Activated gamma-delta T cell (primary cell): ENCODE data around the gene C2CD2.
"Not testable (repeated sequence)": the region's sequence is repeated elsewhere in the genome, so short reads cannot be mapped to it uniquely, and the experiment has no call there.

ENCODE experiments used
- DNase-seq: peaks from one replicate; lab custom pipeline; 2025; lab: John Stamatoyannopoulos, UW

Gene C2CD2

DNA sequence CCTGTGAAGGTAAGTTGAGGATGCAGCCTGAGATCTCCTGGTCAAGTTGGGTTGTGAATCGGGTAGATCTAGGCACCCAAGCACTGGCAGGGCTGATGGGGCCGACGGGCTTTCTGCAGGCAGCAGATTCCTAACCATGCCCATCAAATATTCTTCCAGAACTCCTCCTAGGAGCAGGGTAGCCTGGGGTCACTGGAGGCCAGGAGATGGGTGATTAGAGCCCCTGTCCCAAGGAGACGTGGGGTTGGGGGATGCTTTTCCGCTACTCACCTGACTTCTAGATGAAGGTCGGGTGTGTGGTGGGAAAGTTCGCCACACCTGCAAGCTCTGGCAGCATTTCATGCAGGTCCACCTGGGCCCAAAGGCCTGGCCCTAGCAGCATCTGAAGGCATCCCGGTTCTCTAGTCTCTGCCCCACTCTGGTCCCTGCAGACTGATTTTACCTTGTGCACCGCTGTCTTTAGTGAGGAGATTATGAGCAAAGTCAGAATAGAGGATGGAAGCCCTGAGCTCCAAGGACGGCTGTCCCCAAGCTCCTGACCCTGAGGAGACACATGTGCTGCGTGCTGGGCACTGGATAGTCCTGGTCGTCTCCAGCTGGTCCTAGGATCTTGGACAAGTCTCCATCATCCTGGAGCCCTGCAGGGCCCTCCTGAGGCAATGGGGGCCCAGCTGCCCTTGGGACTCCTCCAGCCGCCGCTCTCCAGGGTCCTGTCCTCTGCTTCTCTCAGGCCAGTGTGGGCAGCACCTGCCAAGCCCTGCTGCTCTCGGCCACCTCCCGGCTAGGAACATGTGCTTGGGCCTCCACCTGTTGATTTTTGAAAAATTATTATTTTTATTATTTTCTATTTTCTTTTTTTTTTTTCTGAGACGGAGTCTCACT is 21.8 kb upstream of the C2CD2 start:
- DNase-seq: no peak

GRCh38 chr21:41974752-41975053 is 20.9 kb upstream of the C2CD2 start:
- no peak for DNase-seq

DNA sequence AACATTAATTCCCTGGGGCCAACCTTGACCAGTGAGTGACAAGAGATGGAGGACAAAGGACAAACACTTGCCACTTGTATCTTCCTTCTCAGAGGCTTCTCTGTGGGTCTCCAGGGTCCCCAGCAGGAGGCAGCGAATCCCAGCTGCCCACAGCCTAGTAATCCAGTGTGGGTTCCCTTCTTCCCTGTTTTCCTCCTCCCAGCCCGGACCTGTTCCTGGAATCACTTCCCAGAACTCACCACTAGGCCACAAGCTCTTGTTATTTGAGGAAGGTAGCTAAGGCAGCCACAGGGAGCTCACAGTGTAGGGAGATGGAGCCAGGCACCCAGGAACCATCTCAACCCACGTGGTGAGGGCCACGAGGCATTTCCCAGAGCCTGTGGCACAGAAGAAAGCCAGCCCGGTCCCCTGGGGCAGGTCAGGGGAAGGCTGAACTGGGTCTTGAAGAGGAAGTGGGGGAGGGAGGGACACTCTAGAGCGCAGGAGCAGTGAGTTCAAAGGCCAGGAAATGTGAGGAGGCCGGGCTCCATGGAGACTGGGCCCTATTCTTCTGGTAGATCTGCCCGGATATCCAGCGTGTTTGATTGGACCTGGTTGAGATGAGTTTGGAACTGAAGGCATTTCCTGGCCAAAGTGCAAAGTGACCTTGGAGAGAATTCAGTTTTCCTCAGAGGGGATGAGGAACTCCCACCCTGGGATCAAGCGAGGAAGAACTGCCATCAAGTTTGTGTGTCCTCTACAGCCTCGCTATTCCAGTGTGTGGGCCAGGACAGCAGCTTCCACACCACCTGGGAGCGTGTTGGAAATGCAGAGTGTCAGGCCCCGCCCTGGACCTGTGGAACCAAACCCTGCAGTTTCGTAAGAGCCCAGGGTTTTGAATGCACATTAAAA is 20.3 kb upstream of the C2CD2 start:
- DNase-seq: no peak

- no peak for DNase-seq
Observed at GRCh38 chr21:41973427-41973831, 19.6 kb upstream of the C2CD2 start.

DNA sequence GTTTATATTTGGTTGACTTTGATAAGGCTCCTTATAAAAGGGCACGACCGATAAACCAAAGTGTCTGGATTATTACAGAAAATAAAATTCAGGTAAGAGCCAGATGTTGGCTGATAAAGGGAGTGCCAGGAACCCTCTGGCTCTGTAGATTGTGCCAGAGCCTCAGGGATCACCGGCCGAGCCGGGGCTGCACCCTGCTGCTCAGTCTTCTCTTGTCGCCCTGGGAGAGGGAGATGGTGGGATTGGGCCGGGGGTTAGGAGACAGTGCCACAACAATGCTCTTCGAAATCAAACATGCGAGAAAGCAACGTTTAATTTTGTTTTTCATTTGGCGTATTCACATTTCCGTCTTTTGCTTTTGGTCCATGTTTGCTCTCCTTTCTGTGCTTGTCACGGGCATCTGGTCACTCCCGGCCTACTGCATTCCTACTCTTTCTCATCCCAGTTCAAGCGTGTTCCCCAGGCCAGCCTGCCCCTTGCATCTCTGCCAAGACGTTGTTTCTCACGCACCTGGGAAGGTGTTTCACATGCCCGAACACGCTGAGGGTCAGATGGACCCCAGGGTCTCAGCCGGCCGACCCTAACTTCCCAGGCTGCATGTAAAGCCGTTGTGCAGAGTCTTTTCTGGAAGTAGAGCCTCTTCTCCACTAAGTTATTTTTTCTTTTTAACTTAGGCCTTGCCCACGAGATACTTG is 18.8 kb upstream of the C2CD2 start:
- DNase-seq: no peak

- no peak for DNase-seq
Observed at GRCh38 chr21:41971891-41972290, 18.1 kb upstream of the C2CD2 start.

- no peak for DNase-seq
Observed at GRCh38 chr21:41970751-41971653, 17.2 kb upstream of the C2CD2 start.

GRCh38 chr21:41970106-41970391 is 16.2 kb upstream of the C2CD2 start:
- no peak for DNase-seq

GRCh38 chr21:41967708-41968107 is 13.9 kb upstream of the C2CD2 start:
- no peak for DNase-seq

- DNase-seq: no peak
Observed at GRCh38 chr21:41966872-41967621, 13.2 kb upstream of the C2CD2 start.

- no peak for DNase-seq
Observed at GRCh38 chr21:41966041-41966833, 12.4 kb upstream of the C2CD2 start.

GRCh38 chr21:41965461-41966013 is 11.7 kb upstream of the C2CD2 start:
- no peak for DNase-seq

GRCh38 chr21:41965045-41965444 is 11.2 kb upstream of the C2CD2 start:
- no peak for DNase-seq

- DNase-seq: no peak
Observed at GRCh38 chr21:41964171-41964570, 10.4 kb upstream of the C2CD2 start.

DNA sequence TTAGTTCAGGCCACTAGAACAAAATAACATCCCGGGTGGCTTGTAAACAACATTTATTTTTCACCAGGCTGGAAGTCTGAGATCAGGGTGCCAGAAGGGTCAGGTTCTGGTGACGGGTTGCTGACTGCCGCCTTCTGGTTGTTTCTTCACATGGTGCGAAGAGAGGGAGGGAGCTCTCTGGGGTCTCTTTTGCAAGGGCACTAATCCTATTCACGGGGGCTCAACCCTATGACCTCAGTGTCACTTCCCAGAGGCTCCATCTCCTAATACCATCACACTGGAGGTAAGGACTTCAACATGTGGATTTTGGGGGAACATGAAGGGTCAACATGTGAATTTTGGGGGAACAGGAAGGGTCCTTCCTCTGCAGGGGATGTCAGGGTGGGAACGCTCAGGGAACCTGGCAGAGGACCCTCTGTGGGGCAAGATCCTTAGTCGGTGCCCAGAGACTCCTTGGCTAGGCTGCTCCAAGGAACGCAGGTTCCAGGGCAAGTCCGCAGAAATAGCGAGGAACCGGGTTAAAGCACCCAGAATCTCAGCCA is 8.7 kb upstream of the C2CD2 start:
- DNase-seq: no peak

- no peak for DNase-seq
Observed at GRCh38 chr21:41961753-41962152, 7.9 kb upstream of the C2CD2 start.

- DNase-seq: no peak
Observed at GRCh38 chr21:41961282-41961701, 7.5 kb upstream of the C2CD2 start.

DNA sequence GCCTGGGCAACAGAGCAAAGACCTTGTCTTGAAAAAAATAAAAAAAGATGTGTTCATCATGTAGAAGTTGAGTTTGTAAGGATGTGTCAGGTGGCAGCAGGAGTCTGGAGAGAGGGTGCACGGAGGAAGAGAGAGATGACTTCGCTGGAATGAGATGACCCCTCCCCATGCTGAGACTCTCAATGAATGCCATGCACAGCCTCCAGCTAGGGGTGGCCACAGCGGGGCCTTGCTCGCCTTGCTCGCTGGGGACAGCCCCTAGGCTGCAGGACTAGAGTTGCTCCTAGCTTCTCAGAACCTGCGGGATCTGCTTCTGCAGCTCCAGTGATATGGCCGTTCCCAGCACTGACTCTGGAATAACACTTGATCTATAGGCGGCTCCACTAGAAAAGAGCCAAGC is 6.6 kb upstream of the C2CD2 start:
- no peak for DNase-seq

GRCh38 chr21:41959697-41960096 is 5.9 kb upstream of the C2CD2 start:
- not testable (repeated sequence) for DNase-seq
